ENCODE data around the gene NR6A1.

NR6A1 gene

GRCh38 chr9:124520206-124520596 lies 250.9 kb downstream of the NR6A1 start:
- no peak for TF ChIP-seq CTCF (IDR thresholded peaks at IDR 0.05; ENCODE audit: low read depth, low read length, missing control alignments)
- Histone ChIP-seq H3K27me3 (replicated peaks) (no peaks in the 10 kb centered on the region), H3K36me3 (replicated peaks) (no peaks in the 10 kb centered on the region), H3K4me3 (ENCODE audit: low read depth, low read length) (no peak overlapping the region), H3K27ac (no peak overlapping the region)
- DNase-seq: no peak
- in situ Hi-C loops (cut with HindIII; ENCODE audit: low pct_ligation_motif_present, low sequenced_read_pairs): no loop called here

GRCh38 chr9:124518116-124518515 lies 253.0 kb downstream of the NR6A1 start:
- Histone ChIP-seq H3K27me3 (replicated peaks) (peaks cover 2% of the 10 kb centered on the region), H3K4me3 (ENCODE audit: low read depth, low read length) (no peak overlapping the region), H3K27ac (no peak overlapping the region), H3K36me3 (replicated peaks) (no peaks in the 10 kb centered on the region)
- TF ChIP-seq CTCF (IDR thresholded peaks at IDR 0.05; ENCODE audit: low read depth, low read length, missing control alignments): no peak
- DNase-seq: no peak
- in situ Hi-C loops (cut with HindIII; ENCODE audit: low pct_ligation_motif_present, low sequenced_read_pairs): no loop called here

- in situ Hi-C loops (cut with HindIII; ENCODE audit: low pct_ligation_motif_present, low sequenced_read_pairs): no loop called here
- DNase-seq: no peak
- Histone ChIP-seq H3K27ac (no peak overlapping the region), H3K27me3 (replicated peaks) (peaks cover 2% of the 10 kb centered on the region), H3K4me3 (ENCODE audit: low read depth, low read length) (no peak overlapping the region), H3K36me3 (replicated peaks) (no peaks in the 10 kb centered on the region)
- TF ChIP-seq CTCF (IDR thresholded peaks at IDR 0.05; ENCODE audit: low read depth, low read length, missing control alignments): no peak
Measured at GRCh38 chr9:124517600-124517999, 253.5 kb downstream of the NR6A1 start.

GRCh38 chr9:124514874-124515273 lies 256.2 kb downstream of the NR6A1 start:
- in situ Hi-C loops (cut with HindIII; ENCODE audit: low pct_ligation_motif_present, low sequenced_read_pairs): no loop called here
- H3K27me3 ChIP-seq (replicated peaks): peaks cover 2% of the 10 kb centered on the region
- H3K36me3 ChIP-seq (replicated peaks): no peaks in the 10 kb centered on the region
- no peak overlapping the region for H3K27ac ChIP-seq
- TF ChIP-seq CTCF (IDR thresholded peaks at IDR 0.05; ENCODE audit: low read depth, low read length, missing control alignments): no peak
- no peak overlapping the region for H3K4me3 ChIP-seq (ENCODE audit: low read depth, low read length)
- DNase-seq: no peak

GRCh38 chr9:124514125-124514524 lies 257.0 kb downstream of the NR6A1 start:
- Histone ChIP-seq H3K27me3 (replicated peaks) (peaks cover 2% of the 10 kb centered on the region), H3K27ac (no peak overlapping the region), H3K36me3 (replicated peaks) (no peaks in the 10 kb centered on the region), H3K4me3 (ENCODE audit: low read depth, low read length) (no peak overlapping the region)
- no peak for TF ChIP-seq CTCF (IDR thresholded peaks at IDR 0.05; ENCODE audit: low read depth, low read length, missing control alignments)
- no peak for DNase-seq
- in situ Hi-C loops (cut with HindIII; ENCODE audit: low pct_ligation_motif_present, low sequenced_read_pairs): no loop called here

GRCh38 chr9:124513376-124513994 lies 257.6 kb downstream of the NR6A1 start:
- Histone ChIP-seq H3K4me3 (ENCODE audit: low read depth, low read length) (no peak overlapping the region), H3K27me3 (replicated peaks) (peaks cover 2% of the 10 kb centered on the region), H3K27ac (no peak overlapping the region), H3K36me3 (replicated peaks) (no peaks in the 10 kb centered on the region)
- in situ Hi-C loops (cut with HindIII; ENCODE audit: low pct_ligation_motif_present, low sequenced_read_pairs): no loop called here
- TF ChIP-seq CTCF (IDR thresholded peaks at IDR 0.05; ENCODE audit: low read depth, low read length, missing control alignments): no peak
- DNase-seq: no peak
